HG03378 (cell line): Measurements from ENCODE around the gene KMO.
A peak's percentile ranks its signal among the peaks of the same experiment; 100 is the strongest.

Experiments used
- ATAC-seq: cut with Tn5 transposase; IDR thresholded peaks from one replicate; pipeline ENCODE4 v1.9.1; 2021; ENCODE audit warnings: mild to moderate bottlenecking, moderate library complexity; ENCODE audit not compliant: unreplicated experiment

Gene KMO

DNA sequence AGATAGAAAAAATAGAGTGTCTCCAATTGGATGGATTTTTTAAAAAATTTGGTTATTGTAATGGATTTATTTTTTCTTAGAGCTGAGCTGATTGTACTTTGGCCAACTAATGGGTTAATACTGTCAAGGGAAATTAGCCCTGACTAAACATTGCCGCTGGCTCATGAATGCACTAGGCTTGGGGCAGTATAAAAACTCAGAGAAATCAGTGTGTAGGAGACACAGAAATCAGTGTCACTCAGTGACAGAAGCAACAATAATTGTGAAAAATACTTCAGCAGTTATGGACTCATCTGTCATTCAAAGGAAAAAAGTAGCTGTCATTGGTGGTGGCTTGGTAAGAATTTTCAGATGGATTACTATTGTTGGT is at the start of gene KMO:
KMO (plus strand) TSS at position 217 of the 370 bp plus-strand sequence; CDS start at position 284, 67 bp downstream.
- ATAC-seq, result peak; percentile 31

DNA sequence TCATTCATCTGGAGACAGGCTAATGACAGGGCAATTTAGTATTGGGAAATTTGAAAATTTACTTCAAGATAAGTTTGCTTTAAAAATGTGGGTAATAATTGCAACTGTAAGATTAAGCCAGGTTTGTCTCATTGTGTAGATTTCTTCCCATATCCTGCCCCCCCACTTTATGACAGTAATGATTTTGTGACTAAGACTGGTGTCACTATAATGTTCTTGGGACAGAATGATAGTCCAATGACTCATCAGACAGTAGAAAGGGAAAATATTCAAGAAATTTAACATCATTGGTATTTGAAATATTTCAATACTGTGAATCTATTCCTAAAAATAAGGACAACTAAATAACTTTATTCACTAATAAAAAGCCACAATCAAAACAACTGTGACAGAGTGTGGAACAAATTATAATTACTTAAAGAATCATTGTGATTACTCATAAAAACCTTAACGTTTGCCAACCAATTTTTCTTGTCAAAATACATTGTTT is 49.4 kb upstream of the KMO start:
- ATAC-seq, result no peak

DNA sequence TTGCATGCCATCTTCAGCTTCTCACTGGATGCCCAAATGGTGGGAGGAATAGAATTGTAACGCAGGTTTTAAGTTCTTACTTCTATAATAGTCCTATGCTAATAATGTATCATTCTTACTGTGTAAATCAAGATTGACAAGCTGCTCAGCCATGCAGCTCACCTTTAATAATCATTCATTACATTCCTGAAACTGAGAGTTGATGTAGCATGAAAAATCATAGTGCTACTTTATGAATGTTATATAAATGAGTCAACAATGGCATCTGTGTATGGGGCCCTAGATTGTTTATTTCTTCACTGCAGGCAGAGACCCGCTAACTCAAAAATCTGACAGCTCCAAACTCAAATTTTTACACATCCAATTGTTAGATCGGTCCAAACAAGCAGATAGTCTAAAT is 47.0 kb upstream of the KMO start:
- peak; percentile 80 for ATAC-seq

DNA sequence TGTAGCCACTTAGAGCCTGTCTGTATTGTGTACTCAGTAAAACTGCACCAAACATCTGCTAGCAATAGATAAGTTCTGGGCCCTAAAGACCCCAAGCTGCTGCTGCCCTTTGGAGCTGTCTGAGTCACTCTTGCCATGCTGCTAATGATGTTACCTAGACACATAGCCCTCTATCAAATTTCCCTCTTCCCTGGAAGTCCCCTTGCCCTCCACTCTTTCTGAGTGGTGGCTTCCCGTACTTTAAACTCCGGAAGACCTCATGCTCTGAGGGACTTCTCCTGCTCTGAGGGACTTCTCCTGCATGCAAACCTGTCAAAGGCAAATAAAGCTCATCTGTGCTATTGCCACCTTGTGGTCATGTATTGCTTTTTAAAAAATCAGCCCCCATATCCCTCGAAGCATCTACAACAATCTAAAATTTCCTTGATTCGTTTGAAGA is 46.6 kb upstream of the KMO start:
- peak; percentile 58 for ATAC-seq

DNA sequence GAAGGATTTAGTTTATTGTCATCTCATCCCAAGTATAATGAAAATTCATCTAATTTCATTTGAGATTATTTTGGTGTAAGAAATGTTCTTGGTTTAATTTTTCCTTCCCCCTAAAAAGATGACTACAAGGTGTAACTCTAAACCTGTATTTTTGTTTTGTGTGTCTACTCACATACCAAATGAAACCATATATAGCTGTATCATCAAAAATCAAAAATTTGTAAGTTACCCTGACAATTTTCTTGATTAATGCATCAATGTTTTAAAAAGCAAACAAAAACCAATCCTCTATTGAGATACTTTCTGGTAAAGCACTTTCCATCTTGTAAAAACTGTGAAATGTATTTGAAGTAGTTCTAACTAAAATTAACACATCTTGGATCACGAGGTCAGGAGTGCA is 43.4 kb upstream of the KMO start:
- no peak for ATAC-seq

DNA sequence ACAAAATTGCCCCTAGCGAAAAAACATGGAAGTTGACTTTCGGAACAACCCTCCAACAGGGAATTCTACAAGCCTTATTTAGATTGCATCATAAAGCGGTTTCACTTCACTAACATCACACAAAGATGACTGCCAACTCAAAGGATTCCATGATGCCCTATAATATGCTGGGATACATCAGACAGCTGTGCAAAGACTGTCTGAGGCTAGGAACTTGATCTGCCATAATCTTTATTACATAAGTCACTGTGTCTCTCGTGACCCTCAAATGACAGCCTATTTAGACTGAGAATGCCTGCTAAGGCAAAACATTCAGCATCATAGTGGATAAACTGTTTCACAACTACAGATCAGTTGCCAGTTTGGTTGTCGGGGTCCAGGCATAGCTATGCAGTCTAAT is 36.4 kb upstream of the KMO start:
- no peak for ATAC-seq

DNA sequence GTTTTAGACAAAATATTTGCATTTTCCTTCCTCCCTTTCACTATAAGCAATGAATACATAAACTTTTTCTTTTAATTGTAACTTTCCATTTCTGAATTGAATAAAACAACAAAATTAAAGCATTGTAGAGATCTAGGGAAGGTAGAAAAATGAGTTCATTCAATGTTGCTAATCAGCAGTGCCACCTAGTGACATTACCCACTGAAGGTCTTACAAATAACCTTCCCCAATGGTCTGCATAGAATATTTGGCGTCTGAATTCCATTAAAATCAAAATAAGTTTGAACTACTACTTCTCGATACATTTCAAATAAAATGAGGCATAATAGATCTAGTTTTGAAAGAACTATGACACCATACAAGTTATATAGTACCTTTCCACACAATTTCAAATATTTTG is 32.3 kb upstream of the KMO start:
- no peak for ATAC-seq

DNA sequence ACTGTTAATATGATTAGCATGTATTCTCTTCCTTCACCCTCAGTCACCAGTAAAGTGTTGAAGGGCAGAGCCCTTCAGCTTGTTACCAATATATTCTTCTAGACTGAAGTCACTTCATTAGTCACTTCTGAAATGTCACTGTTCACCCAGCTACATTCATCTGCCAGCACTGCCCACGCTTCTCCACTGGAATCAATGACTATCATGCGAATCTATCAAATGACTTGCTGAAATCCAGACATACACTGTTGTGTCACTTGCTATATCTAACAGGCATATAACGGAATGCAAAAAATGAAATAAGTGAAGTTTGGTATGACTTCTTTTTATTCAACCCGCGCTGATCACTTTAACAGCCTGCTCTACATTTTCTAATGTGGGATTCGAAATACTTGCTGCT is 28.7 kb upstream of the KMO start:
- ATAC-seq, result no peak

DNA sequence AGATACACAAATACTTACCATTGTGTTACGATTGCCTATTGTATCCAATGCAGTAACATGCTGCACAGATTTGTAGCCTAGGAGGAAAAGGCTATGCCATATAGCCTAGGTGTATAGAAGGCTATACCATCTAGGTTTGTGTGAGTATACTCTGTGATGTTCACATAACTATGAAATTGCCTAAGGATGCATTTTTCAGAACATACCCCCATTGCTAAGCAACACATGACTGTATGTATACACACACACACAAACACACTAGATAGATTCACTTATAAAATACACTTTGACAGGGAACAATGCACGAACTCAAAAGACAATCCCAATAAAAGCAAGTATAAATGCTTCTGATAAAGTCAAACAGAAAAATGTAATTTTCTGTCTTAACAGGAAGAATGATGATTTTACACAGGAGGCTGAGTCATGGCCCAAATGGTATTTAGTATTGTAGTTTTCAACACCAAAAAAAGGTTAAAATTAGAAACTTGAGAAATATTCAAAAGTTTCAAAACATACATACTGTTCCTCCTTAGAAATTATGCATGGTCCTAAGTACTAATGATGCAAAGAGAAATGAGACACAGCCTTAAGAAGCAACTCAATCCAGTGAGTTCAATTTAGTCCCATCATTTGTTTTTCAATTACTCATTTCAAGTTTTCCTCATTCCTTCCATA is 24.9 kb upstream of the KMO start:
- ATAC-seq, result no peak

DNA sequence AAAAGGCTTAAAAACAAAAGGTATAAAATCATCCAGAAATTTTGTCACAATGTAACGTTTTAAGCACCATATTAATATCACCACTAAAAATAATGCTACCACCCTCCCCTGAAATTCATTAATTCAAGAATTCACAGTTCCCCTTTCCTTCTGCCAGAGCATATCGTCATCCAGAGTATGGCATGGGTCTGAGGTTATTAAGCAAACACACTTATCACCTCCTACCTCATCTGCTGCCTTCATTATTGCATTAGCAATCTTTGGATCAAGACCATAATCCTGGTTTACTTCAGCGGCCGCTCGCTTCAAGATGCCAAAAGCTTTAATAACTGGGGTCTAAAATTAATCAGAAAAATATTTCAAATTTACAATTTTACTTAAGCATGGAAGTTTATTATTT is 18.8 kb upstream of the KMO start:
- ATAC-seq, result no peak

DNA sequence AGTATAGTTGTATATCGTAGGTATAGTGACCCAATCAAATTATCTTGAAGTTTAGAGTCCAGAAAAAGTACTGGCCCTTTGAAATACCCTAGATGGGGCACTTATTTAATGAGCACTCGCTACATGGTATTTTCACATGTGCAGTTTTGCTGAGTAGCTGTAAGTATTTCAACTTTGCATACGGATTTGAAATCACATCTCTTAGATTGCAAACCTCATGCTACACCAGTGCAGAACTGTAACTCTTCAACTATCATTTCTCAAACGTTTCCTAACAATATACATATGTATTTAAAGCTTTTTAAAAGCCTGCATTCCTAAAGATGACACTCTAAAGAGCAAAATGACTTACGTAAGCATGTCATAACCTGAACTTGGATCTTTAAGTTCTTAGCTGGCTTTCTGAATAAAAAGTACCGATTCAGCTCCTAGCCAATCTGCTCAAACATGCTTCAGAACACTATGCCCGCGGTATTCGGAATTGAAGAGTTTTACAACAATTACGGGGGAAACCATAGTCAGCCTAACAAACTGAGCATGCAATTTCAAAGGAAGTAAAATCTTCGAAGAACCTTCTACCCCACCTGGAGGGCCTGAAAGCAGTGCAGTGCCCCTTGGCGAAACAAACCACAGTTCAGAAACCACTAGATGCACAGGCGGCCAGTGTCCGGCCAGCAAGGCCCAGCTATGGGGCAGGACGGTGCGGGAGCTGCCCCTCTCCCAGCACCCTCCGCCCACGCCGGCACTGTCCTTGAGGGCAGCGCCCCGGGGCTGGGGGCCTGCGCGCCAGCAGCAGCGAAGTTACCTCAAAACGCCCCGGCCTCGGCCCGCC is 13.5 kb upstream of the KMO start:
- peak; percentile 23 for ATAC-seq

DNA sequence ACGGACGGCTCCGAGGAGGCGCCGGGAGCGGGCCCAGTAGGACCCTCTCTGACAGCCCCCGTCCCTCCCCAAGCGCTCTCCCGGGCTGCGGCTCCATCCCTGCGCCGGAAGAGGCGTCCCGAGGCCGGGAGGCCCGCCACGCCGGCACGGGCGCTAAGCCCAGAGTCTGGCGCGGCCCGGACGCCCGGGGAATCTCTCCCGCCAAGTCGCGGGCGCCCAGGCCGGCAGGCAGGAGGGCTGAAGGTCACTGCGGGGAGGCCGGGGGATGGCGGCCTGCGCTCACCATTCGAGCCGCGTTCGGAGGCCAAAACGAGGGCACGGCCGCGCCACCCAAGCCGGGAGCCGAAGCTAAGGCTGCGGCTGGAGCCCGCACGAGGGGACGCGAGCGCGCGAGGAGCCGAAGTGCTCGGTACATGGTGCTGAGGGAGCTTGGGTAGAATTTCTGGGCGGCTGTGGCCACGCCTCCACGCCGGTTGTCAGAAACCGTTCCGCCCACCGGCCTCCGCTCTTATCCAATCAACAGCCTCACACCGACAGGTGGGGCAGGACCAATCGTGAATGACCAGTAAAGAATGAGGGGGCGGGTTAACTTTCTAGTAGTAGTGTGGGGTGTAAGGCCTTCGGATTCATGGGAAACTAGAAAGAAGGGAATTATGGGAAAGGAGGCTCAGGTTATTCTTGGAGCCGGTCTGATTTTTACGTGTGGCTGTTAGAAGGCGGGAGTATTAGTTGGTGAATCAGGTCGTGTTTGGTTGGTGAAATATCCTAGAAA is 12.7 kb upstream of the KMO start, which contains the start of gene FH:
FH (minus strand) TSS at position 448 of the 772 bp plus-strand sequence; CDS start at position 415, 33 bp downstream.
- peak; percentile 96 for ATAC-seq

DNA sequence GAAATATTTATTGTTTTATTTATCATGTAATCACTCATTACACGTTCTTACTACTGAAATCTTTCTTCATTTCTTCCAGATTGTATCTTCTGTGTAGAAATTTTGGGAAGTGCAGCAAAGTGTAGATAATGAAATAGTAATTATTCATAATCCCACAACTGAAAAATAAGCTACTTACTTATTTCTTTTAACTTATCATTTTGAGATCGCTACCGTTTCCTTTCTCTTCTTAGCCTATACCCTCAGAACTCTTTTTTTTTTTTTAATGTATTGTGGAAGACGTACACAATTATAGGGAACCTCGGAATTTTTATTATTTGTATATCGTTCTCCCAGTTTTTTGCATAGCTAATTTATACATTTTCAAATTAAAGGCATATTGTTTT is 12.1 kb upstream of the KMO start:
- ATAC-seq, result no peak

DNA sequence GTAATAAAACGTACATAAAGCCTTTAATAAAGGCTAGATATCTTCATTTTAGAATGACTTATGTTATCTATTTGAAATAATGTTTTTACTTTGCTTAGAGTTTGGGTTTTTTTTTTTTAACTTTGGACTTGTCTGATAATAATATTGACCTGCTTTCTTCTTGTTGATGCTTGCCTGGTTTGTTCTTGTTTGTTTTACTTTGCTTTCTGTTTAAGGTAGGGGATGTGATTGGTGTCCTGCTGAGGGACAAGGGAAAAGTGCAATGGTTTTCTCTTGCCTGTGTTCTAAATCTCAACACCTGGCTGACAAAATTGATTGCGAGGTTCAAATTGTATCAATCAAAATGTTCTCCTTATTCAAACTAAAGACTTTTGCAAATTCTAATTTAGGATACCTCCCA is 10.5 kb upstream of the KMO start:
- ATAC-seq, result no peak

DNA sequence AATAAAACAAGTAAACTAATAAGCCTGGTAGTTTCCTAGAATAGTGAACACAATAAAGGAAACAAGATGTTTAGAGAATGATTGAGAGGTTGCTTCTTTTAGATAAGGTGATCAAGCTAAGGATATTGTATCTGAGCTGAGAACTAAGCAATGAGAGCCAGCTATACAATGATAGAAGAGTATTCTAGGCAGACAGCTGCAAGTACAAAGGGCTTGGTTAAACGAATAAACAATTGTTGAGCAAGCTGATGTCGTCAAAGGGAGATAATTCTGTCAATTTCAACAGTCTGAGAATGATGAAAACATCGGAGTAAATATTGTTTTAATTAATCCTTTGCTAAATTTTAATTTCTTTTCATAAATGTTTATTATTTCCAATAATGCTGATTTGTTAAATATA is 7.2 kb upstream of the KMO start:
- no peak for ATAC-seq

DNA sequence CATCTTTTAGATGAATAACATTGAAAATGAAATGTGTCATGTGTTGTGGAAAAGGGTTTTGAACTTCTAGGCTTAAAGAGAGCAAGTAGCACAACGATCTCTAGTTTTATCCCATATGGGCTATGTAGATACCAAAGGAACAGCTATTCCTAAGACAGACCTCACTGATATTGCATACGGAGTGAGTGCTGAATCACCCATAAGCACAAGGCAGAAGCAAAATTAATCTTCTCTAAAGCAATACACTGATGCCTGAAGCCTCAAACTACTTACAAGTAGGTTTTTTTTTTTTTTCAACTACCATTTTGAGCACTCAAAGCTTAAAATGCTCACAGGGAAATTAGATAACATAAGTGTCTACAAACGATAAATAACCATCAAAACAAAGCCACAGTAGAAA is 5.0 kb upstream of the KMO start:
- no peak for ATAC-seq

DNA sequence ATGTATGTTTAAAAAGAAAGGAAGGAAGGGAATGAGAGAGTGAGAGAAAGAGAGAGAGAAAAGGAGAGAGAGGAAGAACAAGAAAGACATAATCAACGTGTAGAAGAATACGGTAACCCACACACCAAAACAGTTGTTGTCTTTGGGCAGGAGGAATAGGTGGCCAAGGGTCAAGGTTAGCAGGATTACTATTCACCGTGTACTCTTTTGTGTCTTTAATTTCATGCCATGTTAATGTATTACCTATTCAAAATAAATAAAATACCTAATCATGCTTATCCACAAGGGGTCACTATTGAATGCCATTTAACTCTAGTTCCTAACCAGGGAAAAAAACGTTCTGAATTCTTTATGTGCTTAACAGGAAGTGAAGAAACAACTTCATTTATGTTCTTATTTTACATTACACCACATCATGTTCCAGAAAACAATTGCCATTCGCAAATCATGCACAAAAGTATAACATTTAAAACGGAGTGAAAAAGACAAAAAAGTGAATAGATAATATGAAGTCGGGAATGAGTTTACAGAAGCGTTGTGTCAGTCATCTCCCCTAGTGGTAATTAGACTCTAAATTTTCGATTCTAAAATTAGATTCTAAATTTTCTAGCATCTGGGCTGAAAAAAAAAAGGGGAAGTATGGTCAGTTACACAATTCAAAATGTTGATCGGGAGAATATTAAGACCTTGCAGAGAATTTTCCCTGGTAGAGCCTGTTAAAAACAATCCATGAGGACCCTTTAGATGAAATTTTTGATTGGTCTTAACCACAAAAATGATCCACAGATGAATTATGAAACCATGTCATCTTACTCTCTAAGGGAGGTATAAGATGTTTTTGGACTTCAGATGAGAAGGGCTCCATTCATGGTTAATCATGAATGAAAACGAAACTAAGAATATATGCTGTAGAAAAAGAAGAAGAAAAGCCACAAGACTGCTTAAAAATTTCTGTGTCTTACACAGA is 700 bp upstream of the KMO start:
- peak; percentile 67 for ATAC-seq

DNA sequence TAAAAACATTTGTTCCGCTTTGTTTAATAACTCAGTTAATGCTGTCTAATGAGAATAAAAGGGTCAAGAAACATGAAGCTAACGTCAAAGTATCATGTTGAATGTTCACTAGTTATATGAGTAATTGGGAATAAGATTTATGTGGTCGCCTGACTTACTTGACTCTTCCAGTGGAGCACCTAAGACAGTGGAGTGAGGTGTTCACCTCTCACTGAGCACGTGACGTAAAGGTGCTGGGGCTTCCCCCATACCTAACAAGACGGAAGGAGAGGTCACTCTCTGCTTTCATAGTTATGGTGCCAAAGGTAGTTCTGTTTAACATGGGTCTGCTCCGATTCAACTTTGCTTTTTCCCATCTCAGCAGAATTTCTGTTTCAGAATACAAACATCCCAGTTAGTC is 686 bp downstream of the KMO start:
- peak; percentile 56 for ATAC-seq

DNA sequence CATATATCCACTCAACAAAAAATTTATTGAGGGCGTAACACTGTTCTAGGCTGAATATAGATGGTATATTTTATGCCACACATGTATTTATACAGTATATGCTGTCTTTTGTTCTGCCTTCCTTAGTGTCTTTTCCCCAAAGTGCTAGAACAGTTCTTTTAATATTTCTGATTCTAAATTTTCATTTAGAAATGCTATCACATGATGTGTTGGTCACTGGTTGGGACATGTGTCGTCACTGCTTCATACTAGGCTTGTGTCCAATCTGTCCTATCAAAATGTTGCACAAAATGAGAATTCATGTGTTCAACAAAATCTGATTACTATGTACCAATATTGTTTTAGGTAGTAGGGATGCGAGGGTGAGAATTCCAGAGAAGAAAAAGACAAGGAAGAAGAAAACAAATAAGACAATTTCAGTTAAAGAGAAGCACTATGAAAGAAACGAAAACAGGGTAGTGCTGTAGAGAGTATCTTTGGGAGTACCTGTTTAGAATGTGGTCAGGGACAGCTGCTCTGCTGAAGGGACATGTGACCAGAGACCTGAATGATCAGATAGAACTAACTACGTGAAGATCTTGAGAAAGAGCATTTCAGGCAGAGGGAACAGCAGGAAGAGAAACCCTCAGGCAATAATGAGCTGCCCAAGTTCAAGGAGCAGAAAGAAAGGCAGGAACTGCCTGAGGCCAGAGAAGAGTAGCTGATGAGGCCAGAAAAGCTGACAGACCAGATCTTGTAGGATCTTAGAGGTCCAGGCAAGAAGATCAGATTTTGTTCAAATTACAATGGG is 1.3 kb downstream of the KMO start:
- ATAC-seq, result peak; percentile 34
